ENCODE data around the gene TOP3B. TPM values are rescaled to one million over a fixed set of nuclear protein-coding genes. Genes with fewer than 3 reads are reported as not detected.

TOP3B gene
- total and polyA plus RNA-seq, 10 of the 15 experiments (the other 5 are each of a cell fraction or from before 2014, with no cell fraction given) = 0.60 to 47.3 (median 33.7) TPM

- DNase-seq (ENCODE audit: low read depth, low spot score) = no peak
- H3K27ac ChIP-seq (ENCODE audit: control insufficient read depth, insufficient read depth) = peak overlapping the region; percentile 92
- H2AFZ ChIP-seq (ENCODE audit: control insufficient read depth, low read depth, low read length) = no peak overlapping the region
- POLR2A ChIA-PET = no interaction called here
- no peaks in the 10 kb centered on the region for H3K27me3 ChIP-seq (replicated peaks in 1 of 2; ENCODE audit: control insufficient read depth in 2 of 2, insufficient read depth in 2 of 2, low read length in 1 of 2)
- FAIRE-seq = no peak
- no peak for ATAC-seq
- RAD21 ChIA-PET (ENCODE audit: unreplicated experiment) = interaction anchor here (12.8 kb wide), 1 partner anchor 19 kb away, joined by 229 read pairs; no protein-coding TSS in a partner anchor
- TF ChIP-seq ATF3 (IDR thresholded peaks at IDR 0.05; ENCODE audit: borderline replicate concordance, extremely low read depth, low read depth, low read length) (no peak), TCF7 (IDR thresholded peaks at IDR 0.05; ENCODE audit: borderline replicate concordance) (0 out of 2 replicates have a peak, but pooled peaks have one; percentile 18)
- no TSS peak for BruUV-seq (replicated peaks)
- H4K20me1 ChIP-seq (ENCODE audit: control insufficient read depth, insufficient read depth) = no peaks in the 10 kb centered on the region
- H3K79me2 ChIP-seq (ENCODE audit: control insufficient read depth, insufficient read depth, low read length) = 0 out of 2 replicates have a peak, but pooled peaks cover 7% of the 10 kb centered on the region
- H3K36me3 ChIP-seq (ENCODE audit: control insufficient read depth in 2 of 2, insufficient read depth in 2 of 2, low read length in 1 of 2) = no peaks in the 10 kb centered on the region
- H3K4me1 ChIP-seq (ENCODE audit: control insufficient read depth, insufficient read depth, low read length) = peaks cover 50% of the 10 kb centered on the region
- H3K9ac ChIP-seq (ENCODE audit: control insufficient read depth, insufficient read depth, low read length) = peak overlapping the region; percentile 59
- H3K4me2 ChIP-seq (ENCODE audit: control insufficient read depth, insufficient read depth) = peak overlapping the region; percentile 73; the same call in 1 of the 2 replicates
- intact Hi-C loops (cut with micrococcal nuclease; ENCODE audit: unreplicated experiment) = no loop called here
- in situ Hi-C loops (cut with MboI) = no loop called here
- WGBS (ENCODE audit: insufficient coverage, insufficient replicate concordance, low lambda C conversion rate, missing lambda C conversion rate) = 99% methylated on average over 10 of the region's 10 CpGs
- CTCF ChIA-PET = no interaction called here
- H3K4me3 ChIP-seq = peak overlapping the region; percentile 58; the same call in 1 of the 2 replicates
- no peaks in the 10 kb centered on the region for H3K9me3 ChIP-seq (replicated peaks; ENCODE audit: control insufficient read depth, insufficient read depth, low read length)
- SMC1A ChIA-PET (ENCODE audit: uncharacterized antibody, unreplicated experiment) = interaction anchor here (1.6 kb wide), 1 partner anchor 18 kb away, joined by 3 read pairs; no protein-coding TSS in a partner anchor
Observed at GRCh38 chr22:22024440-22024839, 41.9 kb upstream of the TOP3B start.

GRCh38 chr22:22023581-22024137 lies 41.1 kb upstream of the TOP3B start:
- POLR2A ChIA-PET = interaction anchor here (1.2 kb wide), 1 partner anchor 41 kb away, joined by 4 read pairs; the partner anchor contains the start of gene TOP3B
- Histone ChIP-seq H4K20me1 (ENCODE audit: control insufficient read depth, insufficient read depth) (no peaks in the 10 kb centered on the region), H3K4me2 (ENCODE audit: control insufficient read depth, insufficient read depth) (peak overlapping the region; percentile 73), H3K4me1 (ENCODE audit: control insufficient read depth, insufficient read depth, low read length) (peaks cover 47% of the 10 kb centered on the region), H3K36me3 (ENCODE audit: control insufficient read depth in 2 of 2, insufficient read depth in 2 of 2, low read length in 1 of 2) (no peaks in the 10 kb centered on the region), H3K9ac (ENCODE audit: control insufficient read depth, insufficient read depth, low read length) (peak overlapping the region; percentile 59), H3K79me2 (ENCODE audit: control insufficient read depth, insufficient read depth, low read length) (0 out of 2 replicates have a peak, but pooled peaks cover 5% of the 10 kb centered on the region), H3K9me3 (replicated peaks; ENCODE audit: control insufficient read depth, insufficient read depth, low read length) (no peaks in the 10 kb centered on the region), H3K4me3 (no peak overlapping the region; the same call in 1 of the 2 replicates), H3K27me3 (replicated peaks in 1 of 2; ENCODE audit: control insufficient read depth in 2 of 2, insufficient read depth in 2 of 2, low read length in 1 of 2) (no peaks in the 10 kb centered on the region), H3K27ac (ENCODE audit: control insufficient read depth, insufficient read depth) (peak overlapping the region; percentile 92), H2AFZ (ENCODE audit: control insufficient read depth, low read depth, low read length) (no peak overlapping the region)
- DNase-seq (ENCODE audit: low read depth, low spot score) = no peak
- no peak for ATAC-seq
- RAD21 ChIA-PET (ENCODE audit: unreplicated experiment) = interaction anchor here (12.8 kb wide), 1 partner anchor 20 kb away, joined by 229 read pairs; no protein-coding TSS in a partner anchor
- intact Hi-C loops (cut with micrococcal nuclease; ENCODE audit: unreplicated experiment) = no loop called here
- CTCF ChIA-PET = no interaction called here
- WGBS (ENCODE audit: insufficient coverage, insufficient replicate concordance, low lambda C conversion rate, missing lambda C conversion rate) = 94% methylated on average over 4 of the region's 4 CpGs
- BruUV-seq (replicated peaks) = no TSS peak
- SMC1A ChIA-PET (ENCODE audit: uncharacterized antibody, unreplicated experiment) = interaction anchor here (0.7 to 1.7 kb wide), 4 partner anchors 19 to 25 kb away, joined by 3 to 4 read pairs (median 3); no protein-coding TSS in a partner anchor
- in situ Hi-C loops (cut with MboI) = no loop called here
- FAIRE-seq = no peak
- TF ChIP-seq JUND (IDR thresholded peaks at IDR 0.05; ENCODE audit: low read depth, low read length) (no peak), STAT3 (IDR thresholded peaks at IDR 0.05; ENCODE audit: low read depth, low read length) (no peak), YY1 (IDR thresholded peaks at IDR 0.05; ENCODE audit: low read depth, low read length) (peak; percentile 53; the same call in 1 of the 2 replicates), ZNF592 (IDR thresholded peaks at IDR 0.05) (0 out of 2 replicates have a peak, but pooled peaks have one; percentile 67), RELA (IDR thresholded peaks at IDR 0.05; ENCODE audit: borderline replicate concordance, partially characterized antibody) (no peak), IRF5 (IDR thresholded peaks at IDR 0.05; ENCODE audit: borderline replicate concordance) (no peak)
